LNCaP clone FGC (cell line): ENCODE results near the gene UBASH3A.

Source experiments
- DNase-seq: peaks from one replicate; pipeline ENCODE4 v3.0.0-alpha.2; 2011; ENCODE audit warnings: low read depth
- H3K4me3 ChIP-seq: 2 replicates; pipeline ENCODE4 v1.5.1; 2011; ENCODE audit warnings: mild to moderate bottlenecking, low read depth, low read length, control low read depth
- TF ChIP-seq, protein P1 (sequence below): IDR thresholded peaks from 2 replicates; pipeline ENCODE4 v1.5.1; 2012; ENCODE audit warnings: mild to moderate bottlenecking; ENCODE audit not compliant: control insufficient read depth, insufficient read depth; ENCODE audit errors: extremely low read depth

Gene UBASH3A

DNA sequence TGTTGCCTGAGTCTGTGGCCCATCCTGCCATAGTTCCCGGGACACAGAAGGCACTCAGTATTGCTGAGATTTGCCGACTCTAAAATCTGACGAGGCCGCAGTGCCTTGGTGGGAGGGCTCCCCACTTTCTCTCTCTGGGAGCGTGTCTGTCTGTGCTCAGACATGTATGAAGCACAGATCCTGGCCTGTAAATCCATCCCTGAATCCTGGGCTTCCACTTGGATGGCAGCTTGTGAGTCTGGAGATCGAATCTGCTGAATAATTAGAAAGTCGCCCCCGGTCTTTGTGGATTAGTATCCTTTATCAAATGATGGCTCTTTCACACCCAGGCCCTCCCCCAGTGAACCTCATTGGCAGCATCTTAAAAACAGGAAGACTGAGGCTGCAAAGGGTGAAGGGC lies 10.4 kb downstream of the UBASH3A start:
- no peak overlapping the region for H3K4me3 ChIP-seq
- TF ChIP-seq, protein P1, sequence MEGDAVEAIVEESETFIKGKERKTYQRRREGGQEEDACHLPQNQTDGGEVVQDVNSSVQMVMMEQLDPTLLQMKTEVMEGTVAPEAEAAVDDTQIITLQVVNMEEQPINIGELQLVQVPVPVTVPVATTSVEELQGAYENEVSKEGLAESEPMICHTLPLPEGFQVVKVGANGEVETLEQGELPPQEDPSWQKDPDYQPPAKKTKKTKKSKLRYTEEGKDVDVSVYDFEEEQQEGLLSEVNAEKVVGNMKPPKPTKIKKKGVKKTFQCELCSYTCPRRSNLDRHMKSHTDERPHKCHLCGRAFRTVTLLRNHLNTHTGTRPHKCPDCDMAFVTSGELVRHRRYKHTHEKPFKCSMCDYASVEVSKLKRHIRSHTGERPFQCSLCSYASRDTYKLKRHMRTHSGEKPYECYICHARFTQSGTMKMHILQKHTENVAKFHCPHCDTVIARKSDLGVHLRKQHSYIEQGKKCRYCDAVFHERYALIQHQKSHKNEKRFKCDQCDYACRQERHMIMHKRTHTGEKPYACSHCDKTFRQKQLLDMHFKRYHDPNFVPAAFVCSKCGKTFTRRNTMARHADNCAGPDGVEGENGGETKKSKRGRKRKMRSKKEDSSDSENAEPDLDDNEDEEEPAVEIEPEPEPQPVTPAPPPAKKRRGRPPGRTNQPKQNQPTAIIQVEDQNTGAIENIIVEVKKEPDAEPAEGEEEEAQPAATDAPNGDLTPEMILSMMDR: no peak
- no peak for DNase-seq

DNA sequence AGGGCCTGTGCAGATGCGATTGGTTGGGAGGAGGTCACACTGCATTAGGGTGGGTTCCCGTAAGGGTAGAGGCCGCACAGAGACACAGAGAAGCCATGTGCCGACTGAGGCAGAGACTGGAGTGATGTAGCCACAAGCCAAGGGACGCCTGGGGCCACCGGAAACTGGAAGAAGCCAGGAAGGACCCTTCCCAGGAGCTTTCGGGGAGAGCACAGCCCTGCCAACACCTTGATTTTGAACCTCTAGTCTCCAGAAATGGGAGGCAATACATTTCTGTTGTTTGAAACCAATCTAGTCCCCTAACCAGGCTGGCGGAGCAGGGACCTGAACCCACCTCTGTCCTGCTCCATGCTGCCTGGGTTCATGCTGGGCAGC lies 10.8 kb downstream of the UBASH3A start:
- TF ChIP-seq, protein P1: no peak
- H3K4me3 ChIP-seq: no peak overlapping the region
- no peak for DNase-seq

DNA sequence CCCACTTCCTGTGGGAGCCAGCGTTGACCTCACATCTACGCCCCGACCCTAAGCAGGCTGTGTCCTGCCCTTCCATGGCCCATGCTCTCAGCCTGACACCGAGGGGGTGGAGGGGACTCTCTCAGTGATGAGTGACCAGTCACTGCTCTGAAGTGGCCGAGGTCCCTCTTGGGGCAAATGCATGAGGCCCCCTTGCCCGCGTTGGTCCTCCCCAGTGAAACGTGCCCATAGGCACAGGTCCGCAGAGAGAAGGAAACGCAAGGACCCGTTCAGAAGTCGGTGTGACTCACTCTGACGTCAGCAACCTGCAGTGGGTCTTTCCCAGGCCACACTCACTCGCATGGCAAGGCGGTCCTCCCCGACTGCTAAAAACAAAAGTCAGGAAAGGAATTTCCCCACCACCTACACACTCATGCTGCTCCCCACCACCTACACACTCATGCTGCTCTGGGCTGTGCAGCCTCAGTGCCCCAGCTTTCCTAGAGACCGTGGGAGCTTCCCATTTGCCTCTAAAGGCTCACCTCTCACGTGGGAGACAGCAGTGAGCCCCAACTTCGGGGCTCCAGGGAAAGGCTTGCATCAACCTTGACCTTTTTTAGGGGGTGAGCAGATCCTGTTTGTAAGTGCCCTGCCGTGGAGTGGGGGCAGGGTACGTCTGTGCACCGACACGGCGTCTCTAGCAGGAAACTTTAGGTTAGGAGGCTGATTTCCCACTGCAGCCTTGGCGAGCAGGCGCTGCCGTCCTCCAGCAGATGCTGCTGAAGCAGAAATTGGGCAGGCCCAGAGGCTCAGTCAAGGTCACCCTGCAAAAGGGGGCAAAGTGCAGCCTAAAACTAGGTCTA lies 11.4 kb downstream of the UBASH3A start:
- no peak for DNase-seq
- no peak overlapping the region for H3K4me3 ChIP-seq
- TF ChIP-seq, protein P1: no peak

DNA sequence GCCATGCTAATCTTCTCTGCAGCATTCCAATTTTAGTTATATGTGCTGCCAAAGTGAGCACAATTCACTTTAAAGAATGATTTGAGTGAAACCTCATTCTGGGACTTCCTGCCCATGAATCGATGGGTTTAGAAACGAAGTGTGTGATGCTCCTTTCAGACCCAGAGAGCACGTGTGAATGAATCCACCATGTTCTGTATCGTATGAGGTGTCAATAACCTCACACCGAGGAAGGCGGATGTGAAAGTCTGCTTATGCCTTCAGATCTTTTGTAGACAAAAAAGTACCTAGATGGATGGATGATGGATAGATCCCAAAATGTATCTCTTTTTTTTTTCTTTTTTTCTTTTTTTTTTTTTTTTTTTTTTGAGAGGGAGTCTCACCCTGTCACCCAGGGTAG lies 13.8 kb downstream of the UBASH3A start:
- DNase-seq: no peak
- no peak overlapping the region for H3K4me3 ChIP-seq
- TF ChIP-seq, protein P1: no peak

DNA sequence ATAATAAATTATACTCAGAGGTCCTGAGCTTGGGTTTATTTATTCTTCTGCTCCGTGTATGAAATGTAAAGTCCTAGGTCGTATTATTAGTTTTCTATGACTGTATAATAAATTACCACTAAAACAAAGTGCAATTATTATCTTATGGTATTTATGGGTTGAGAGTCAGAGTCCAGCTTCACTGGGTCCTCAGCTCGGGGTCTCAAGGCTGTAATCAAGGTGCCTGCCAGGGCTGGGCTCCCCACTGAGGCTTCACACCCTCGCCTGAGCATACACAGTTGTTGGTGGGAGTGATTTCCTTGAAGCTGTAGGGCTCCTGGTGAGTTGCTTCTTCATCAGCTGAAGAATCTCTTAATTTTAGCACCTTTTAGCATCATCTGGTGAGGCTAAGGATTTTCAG lies 15.2 kb downstream of the UBASH3A start:
- TF ChIP-seq, protein P1: no peak
- H3K4me3 ChIP-seq: no peak overlapping the region
- DNase-seq: no peak

DNA sequence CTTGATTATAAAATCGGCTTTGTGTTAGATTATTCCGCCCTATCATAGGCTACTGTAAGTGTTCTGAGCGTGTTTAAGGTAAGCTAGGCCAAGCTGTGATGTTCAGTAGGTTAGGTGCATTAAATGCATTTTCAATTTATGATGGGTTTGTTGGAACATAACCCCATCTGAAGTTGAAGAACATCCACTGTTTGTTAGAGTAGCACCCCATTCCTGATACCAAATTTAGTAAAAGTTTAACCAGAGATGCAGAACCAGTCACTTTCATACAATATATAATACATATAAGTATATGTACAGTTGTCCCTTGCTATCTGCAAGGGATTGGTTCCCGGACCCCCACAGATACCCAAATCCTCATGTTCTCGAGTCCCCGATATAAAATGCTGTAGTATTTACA lies 16.1 kb downstream of the UBASH3A start:
- TF ChIP-seq, protein P1: no peak
- H3K4me3 ChIP-seq: no peak overlapping the region
- no peak for DNase-seq
